IPS DF 4.7 (cell line): Measurements from ENCODE around the gene ARHGAP23.
A peak's percentile ranks its signal among the peaks of the same experiment; 100 is the strongest.

Experiments used
- DNase-seq: peaks from one replicate; pipeline ENCODE4 v3.0.0-alpha.2; 2013; ENCODE audit warnings: low spot score; ENCODE audit errors: extremely low read depth

Gene ARHGAP23

DNA sequence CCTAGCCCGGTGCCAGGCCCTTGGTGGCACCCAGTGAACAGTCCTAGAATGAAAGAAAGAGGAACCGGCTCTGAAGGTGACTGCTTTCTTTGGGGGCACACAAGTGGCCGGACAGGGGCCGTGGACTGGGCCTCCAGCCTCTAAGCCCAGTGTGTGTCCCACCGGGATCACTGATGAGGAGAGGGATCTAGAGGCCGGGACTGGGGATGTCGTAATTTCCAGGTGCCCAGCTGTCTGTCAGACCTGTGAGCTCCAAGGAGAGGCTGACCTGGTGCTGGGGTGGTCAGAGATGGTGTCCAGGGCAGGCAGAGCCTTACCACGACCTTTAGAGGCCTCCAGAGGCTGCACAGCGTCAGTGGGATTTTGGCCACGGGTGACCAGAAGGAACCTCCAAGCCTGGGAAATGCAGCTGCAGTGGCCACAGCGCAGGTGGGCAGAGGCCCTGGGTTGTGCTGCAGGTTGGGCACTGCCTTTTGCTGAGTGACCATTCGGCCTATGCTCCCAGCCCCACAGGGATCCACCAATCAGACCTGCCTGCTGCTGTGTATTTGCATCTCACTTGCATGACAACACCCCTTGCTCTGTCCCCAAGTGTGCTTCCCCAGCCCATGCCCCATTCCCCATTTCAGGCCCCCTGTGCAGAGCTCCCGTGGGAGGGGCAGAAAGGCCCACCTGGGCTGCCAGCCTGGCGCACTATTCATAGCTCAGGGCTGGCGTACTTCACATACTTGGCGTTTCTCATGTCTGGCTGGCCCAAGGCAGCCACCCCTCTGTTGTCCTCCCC, 12.5 kb downstream of the ARHGAP23 start:
- DNase-seq: no peak

DNA sequence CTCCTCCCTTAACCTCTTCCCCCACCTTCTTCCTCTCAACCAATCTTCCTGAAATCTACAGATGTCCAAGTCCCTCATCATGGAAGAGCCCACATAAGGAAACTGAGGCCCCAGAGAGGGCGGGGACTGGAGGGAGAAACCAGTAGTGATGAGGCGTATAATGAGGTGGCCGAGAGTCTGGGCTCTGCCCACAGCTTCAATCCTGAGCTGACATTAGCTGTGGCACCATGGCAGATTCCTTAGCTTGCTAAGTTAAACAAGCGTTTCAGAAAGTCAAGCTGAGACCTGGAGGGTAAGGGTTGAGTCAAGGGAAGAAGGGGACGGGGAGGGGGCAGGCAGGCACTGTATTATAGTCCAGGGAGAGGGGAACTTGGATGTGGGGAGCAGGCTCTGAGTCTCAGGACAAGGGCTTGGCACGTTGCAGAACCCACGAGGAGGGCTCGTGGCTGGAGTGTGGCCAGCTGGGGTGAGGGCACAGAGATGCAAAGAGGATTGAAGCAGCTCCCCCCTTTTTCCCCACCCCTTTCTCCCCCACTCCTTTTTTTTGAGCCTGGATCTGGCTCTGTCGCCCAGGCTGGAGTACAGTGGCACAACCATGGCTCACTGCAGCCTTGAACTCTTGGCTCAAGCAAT, 13.3 kb downstream of the ARHGAP23 start:
- no peak for DNase-seq

DNA sequence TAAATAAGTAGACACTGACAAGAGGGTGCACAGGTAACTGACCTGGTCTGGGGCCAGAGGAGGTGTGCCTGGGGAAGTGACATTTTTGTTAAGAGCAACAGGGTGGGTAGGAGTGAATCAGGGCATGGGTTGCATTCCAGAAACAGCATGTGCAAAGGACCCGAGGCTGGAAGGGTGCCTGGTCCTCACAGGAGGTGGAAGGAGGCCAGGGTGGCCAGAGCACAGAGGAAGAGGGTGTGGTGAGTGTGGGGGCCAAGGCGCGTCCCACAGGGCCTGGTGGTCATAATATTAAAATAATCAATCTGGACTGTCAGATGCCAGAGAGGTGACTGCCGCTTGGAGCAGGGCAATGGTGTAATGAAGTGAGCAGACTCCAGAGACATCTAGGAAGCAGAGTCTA, 14.3 kb downstream of the ARHGAP23 start:
- DNase-seq: no peak

DNA sequence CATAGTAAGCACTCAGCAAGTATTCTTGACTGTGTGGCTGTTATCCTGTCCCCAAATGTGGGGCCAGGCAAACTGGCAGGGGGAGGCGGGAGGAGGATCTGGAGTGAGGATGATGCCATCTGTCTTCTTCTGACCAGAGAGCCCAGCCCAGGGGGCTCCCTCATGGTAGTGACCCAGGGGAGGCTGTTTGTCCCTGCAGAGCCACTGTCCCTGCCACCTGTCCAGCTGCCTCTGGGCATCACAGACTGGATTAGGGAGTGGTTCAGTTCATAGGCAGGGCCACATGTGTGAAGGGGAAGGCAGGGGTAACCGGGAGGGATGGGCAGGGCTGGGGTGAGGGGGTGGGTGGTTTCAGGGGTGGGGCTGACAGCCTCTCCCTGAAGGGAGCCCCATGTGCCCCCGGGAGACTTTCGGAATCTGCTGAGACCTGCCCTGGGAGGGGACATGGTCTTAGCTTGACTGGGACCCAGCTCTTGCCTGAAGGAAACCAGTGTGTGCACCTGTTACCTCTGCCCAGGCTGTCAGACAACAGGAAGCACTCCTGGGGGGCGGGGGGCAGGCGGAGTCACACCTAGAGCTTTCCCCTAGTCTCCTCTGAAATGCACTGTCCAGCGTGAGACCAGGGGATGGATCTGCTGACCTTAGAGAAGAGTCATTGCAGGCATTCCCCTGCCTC, 15.2 kb downstream of the ARHGAP23 start:
- no peak for DNase-seq

DNA sequence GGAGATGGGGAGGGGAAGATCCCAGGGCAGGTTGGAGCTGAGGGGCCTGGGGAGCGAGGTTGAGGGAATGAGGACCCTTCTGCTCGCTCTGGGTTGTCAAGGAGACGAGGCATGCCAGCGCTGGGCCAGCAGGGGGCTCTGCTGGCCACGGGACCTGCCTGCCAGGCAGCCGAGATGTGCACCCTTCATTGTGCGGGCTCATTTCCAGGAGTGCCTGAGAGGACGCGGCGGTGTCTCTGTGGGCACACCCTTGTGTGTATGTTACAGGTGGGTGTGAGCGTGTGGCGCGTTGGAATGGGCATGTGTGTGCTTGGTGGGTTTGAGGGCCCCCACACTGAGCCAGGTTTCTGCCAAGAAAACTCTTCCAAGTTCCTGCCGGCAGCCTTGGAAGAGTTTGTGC, 15.9 kb downstream of the ARHGAP23 start:
- DNase-seq: no peak

DNA sequence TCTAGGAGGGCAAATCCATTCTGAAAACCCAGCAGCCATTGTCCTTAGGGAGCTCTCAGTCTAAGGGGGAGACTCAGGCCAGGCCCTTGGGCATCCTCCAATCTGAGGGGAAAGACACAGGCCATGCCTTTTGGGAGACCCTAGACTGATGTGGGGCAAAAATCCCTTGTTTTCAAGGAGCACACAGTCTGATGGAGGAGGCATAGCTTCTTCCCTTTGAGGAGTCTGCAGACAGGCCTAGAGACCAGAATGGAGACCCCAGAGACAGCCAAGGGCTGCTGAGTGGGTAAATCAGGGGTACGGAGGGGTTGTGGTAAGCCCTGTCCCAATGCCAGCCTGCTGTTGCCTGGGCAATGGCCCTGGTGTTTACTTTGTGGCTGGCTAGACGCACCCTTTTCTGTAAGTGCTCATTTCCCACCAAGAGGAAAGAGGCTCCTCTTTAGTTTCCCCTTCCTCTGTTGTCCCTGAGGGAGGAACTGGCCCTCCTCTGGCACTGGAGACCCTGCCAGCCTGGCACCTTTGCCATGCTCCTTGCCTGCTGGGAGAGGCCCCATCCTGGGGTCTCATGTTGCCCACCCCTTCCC, 19.3 kb downstream of the ARHGAP23 start:
- no peak for DNase-seq

DNA sequence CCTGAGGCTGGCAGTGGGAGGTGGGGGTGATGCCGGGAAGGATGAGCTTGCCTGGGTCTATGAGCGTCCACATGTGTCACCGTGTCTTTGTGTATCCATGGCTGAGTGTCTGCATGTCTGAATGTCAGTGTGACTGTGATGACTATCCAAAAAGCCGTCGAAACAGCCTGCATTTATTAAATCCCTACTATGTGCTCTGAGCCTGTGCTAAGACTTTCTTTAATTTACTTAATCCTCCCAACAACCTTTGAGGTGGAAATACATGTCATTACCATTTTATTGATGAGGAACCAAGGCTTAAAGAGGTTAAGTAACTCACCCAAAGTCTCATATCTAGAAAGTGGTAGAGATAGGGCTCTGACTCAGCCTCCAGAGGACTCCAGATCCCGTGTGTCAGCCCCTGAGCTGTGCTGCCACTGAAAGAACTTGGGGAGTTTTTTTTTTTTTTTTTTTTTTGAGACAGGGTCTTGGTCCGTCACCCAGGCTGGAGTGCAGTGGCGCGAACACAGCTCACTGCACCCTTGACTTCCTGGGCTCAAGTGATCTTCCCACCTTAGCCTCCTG, 20.0 kb downstream of the ARHGAP23 start:
- DNase-seq: no peak

DNA sequence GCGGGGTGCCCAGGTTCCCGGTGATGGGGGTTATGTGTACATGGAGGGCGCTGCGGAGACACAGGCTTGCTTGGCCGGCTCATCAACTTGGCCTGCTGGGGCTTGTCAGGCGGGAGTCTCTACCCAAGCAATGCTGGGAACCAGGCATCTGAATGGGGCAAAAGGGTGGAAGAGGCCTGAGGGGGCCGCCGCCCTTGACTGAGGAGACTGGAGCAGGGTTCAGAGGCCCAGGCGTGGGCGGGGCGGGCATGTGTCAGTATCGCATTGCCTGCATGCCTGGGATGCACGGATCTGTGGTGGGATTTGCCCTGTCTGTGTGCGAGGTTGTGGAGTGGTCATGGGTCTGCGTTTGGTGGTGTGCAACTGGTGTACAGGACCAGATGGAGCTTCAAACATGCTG, 21.1 kb downstream of the ARHGAP23 start:
- DNase-seq: no peak

DNA sequence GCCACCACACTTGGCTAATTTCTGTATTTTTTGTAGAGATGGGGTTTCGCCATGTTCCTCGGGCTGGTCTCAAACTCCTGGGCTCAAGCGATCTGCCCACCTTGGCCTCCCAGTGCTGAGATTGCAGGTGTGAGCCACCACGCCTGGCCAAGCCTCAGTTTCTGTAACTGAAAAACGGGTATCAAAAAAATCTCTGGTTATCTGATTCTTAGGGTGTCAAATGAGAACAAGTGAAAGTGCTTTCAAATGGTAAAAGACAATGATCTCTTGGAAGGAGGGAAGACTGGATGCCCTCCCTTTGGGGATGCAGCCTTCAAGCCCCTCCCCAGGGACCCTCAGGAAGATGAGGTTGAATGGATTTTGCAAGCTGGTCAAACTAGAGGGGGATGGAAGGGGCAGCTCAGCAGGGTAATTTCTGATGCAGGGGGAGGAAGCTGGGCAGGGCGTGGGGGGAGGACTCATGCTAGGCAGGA, 22.3 kb downstream of the ARHGAP23 start:
- peak; percentile 87 for DNase-seq

DNA sequence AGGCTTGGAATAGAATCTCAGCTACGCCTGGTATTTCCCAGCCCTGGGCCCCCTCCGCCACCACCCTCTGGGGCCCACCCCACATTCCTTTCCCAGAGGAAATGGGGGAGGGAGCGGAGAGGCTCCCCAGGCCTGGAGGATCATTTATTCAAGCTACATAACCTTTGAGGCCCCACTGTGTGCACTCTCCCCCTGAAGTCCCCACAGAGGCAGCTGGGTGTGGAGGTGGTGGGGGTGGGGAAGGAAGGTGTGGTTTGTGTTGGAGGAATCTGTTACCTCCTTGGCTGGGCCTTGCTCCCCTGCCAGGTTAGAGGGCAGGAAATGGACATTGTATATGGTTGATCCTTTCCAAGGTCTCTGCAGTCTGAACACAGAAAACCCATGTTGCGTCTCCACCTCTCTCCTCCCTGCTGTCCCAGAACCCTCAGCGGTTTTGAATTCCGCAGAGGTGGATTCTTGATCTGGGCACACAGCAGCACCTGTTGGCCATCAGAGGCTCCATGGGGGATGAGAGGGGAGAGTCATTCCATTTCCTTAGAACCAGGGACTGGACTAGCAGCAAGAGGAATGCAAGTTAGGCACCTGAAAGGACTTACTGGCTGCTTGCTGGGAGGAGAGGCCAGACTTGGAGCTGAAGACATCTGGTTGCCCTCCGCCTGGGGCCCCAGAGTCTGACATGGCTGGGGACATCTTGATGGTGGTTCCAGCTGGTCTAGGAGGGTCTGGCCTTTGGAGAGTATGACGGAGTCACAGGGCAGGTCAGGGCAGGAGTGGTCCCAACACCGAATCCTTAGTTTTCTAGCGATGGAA, 23.0 kb downstream of the ARHGAP23 start:
- peak; percentile 76 for DNase-seq

DNA sequence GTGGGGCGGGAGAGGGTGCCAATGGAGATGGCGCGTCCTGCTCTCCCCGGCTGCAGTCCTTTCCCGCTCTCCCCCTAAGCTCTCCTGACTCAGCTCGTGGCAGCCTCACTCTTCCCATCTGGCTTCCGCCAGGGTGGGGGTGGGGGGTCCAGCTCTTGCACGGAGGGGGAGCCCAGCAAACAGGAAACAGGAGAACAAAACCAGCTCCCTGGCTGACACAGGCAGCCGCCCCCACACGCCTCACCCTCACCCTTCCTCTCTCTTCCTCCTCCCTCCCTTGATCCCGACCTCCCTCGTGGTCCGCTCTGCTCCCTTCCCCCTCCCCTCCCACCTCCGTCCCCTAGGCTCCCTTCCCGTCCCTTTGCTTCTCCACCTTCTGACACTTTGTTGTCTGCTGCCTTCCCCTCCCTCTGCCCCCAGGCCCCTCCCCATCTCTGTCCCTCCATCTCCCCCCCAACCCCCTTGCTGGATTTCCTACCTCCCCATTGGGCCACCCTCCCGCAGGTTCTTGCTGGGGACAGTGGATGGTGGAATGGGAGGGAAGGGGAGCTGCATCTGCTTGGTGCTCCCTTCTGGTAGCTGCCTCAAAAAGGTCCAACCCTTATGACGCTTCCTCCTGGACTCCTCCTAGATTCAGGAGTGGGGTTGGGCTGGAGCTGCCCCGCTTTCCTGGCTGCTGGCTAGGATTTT, 23.7 kb downstream of the ARHGAP23 start:
- peak; percentile 84 for DNase-seq

DNA sequence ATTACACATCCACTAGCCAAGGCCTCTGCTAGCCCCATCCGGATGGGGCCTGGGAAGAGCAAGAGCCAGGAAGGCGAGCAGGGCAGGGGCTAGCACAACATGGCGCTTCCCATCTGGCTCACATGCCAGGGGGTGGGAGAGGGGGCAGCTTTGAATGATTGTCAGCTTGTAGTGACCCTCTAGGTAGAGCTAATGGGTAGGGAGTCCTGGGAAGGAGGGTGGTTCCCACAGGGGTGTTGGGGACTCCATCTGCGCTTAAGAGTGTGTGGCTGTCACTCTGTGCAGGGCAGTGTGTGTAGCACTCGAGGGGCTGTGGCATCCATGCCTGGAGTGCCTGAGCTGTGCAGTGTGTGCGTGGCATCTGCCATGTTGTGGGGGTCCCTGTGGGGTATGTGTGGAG, 24.5 kb downstream of the ARHGAP23 start:
- no peak for DNase-seq

DNA sequence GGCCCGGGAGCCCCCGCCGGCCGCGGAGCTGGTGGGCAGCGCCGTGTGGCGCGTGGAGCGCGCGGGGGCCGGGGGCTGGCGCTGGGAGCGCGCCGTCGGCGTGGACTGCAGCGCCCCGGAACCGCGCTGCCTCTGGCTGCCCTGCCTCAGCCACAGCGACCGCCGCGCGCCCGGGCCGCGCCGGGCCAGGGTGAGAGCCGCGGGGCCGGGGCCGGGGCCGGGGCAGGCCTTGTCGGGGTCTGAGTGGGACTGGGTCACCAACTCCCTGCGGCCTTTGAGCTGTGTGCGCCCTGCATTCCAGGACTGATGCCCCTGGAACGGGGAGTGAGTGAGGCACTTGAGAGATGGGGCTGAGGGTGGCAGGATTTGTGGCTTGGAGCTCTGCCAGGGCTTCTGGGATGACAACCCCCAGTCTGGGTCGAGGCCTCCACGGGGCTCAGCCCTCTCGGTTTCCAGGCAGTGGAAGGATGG, 25.7 kb downstream of the ARHGAP23 start:
- DNase-seq: no peak

DNA sequence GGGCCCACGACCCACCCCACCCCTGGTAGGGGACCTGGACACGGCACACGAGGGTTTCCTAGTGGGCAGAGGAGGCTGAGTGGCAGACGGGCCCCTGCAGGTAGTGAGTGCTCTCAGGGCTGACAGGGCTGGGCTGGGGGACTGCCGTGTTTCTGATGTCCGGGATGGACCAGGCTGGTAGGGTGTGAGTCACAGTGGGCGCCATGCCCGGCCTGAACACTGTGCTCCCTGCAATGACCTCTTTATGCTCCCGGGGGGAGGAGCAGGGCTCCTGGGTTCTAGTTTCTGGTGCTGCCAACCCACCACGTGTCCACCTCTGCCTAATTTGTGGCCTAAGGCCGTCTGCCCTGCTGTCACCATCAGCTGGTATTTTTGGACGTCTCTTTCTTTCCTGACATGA, 26.3 kb downstream of the ARHGAP23 start:
- DNase-seq: no peak

DNA sequence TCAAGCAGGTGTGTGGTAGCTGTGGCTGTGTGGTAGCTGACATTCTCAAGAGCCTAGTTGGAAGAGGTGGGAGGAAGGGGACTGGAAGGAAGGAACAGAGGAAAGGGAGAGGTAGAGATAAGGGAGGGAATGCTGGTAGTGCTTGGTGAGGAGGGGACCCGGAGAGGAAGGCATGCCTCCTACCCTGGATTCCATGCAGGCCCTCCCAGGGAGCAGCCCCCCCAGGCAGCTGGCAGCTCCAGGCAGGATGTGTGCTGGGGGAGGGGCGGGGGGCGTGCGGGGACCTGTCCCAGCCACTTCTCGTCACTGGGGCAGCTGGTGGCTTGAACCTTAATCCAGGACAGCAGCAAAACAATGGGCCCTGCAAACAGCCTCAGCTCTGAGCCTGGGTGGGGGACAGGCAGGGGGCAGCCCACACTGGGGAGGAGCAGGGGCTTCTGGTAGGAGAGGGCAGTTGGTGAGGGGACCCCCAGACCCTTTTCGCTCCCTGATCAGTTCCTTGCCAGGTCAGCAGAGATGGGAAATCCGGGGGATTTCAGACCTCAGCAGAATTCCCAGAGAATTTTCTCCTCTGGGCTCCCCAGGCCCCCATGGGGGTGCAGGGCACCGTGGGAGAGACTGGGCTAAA, 27.1 kb downstream of the ARHGAP23 start:
- DNase-seq: no peak

DNA sequence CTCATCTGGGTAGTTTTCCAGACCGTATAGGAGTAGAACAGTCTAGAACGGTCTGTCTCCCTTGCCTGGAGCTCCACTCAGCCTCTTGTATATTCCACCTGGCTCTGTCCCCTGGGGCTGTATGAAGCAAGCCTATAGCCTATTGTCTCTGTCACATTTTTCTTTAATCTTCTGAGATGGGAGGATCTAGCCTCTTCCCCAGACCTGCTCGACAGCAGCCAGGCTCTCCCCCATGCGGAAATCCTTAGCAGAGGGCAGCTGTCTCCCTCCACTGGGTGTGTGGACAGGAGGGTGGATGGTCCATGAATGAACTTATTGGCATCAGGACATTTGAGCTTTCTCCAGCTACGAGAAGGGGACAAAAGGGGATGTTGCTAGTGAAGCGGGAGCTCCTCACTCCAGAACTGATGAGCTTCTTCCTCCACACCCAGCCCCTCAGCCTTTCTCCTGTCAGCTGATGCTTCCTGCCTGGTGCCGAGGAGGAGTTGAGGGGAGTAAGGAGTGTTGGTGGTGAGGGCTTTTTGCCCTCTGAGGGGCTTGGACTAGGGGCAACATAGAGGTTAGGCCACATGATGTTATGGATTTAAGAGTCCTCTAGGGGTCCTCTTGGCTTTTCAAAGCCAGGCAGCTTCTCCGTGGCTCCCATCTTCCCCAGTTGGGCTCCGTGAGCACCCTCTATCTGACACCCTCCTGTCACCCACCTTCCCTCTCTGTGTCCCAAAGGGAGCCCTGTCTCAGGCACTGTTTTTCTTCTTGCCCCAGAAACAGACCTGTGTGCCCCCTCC, 28.0 kb downstream of the ARHGAP23 start:
- DNase-seq: no peak

DNA sequence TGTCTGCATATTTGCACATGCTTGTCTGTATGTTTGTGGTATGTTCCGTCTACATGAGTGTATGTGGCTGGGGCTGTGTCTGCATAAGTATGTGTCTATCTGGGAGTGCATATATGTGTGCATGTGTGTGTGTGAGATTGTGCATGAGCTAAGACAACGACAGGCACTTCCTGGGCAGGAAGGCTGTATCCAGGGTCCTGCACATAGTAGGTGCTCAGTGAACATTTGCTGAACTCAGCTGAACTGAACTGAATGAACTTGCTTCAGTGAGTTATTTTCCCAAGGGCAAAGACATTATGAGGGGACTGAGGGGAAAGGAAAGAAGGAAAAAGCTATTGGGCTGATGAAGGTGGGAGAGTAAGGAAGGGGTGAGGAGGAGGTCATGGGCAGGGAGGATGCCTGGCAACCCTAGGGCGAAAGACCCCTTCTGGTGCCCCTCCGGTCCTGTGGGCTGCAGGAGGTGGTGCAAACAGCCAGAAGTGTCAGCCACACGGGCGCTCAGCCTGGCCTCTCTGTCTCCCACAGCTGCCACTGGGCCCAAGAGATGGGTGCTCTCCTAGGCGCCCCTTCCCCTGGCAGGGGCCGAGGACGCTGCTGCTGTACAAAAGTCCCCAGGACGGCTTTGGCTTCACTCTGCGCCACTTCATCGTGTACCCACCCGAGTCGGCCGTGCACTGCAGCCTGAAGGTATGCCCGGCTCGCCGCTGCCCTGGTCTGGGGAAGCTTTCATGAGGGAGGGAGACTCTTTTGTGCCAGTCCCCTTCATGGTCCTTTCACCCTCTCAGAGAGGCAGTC, 29.5 kb downstream of the ARHGAP23 start:
- DNase-seq: no peak

DNA sequence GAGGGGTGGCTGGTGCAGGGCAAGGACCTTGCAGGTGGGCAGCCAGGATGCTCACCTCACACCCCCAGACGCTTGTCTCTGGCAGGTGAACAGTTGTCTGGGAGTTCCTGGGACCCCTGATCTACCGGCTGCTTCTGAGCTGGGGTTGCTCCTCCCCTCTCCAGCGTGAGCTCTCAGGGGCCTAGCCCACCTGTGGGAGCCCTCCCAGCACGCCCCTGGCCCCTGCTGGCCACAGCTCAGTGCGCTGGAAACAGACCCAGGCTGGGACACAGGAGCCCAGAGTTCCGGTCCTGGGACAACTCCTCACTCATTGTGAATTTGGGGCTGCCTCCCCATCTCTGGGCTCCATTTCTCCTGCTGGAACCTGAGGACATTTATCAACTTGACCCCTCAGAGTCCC, 30.3 kb downstream of the ARHGAP23 start:
- no peak for DNase-seq
